Measurements from ENCODE around the gene WDR7. TPM values are rescaled to one million over a fixed set of nuclear protein-coding genes. Genes with fewer than 3 reads are reported as not detected.

WDR7 gene
- total RNA-seq, 1 experiment from 2014 or later, result 7.8 TPM

DNA sequence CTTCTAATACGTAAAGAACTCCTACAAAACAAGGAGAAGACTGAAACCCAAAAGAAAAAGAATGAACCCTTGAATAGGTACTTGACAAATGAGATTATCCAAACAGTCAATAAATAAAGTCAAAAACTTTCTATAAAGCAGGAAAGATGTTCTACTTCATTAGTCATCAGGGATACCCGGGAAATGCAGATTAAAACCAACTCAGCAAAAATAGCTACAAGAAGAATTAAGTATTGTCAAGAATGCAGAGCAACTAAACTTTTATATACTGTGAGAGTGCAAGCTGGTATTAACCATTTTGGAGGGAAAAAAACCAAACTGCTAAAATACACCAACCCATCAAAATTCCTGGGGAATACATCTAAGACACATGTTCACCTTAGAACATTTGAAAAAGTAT, 23.2 kb upstream of the WDR7 start:
- H3K27me3 Mint-ChIP-seq (ENCODE audit: insufficient read depth, unreplicated experiment), result no peaks in the 10 kb centered on the region
- Histone ChIP-seq H3K9me3 (no peaks in the 10 kb centered on the region), H3K4me1 (no peaks in the 10 kb centered on the region), H3K36me3 (ENCODE audit: control insufficient read depth, insufficient read depth, low read length) (no peaks in the 10 kb centered on the region), H3K4me3 (ENCODE audit: low read depth, low read length) (no peak overlapping the region), H3K27me3 (replicated peaks; ENCODE audit: control insufficient read depth, insufficient read depth, low read length) (no peaks in the 10 kb centered on the region)
- BruUV-seq (replicated peaks), result no TSS peak
- no peaks in the 10 kb centered on the region for H3K9me3 Mint-ChIP-seq (ENCODE audit: unreplicated experiment)
- TF ChIP-seq, protein P1, sequence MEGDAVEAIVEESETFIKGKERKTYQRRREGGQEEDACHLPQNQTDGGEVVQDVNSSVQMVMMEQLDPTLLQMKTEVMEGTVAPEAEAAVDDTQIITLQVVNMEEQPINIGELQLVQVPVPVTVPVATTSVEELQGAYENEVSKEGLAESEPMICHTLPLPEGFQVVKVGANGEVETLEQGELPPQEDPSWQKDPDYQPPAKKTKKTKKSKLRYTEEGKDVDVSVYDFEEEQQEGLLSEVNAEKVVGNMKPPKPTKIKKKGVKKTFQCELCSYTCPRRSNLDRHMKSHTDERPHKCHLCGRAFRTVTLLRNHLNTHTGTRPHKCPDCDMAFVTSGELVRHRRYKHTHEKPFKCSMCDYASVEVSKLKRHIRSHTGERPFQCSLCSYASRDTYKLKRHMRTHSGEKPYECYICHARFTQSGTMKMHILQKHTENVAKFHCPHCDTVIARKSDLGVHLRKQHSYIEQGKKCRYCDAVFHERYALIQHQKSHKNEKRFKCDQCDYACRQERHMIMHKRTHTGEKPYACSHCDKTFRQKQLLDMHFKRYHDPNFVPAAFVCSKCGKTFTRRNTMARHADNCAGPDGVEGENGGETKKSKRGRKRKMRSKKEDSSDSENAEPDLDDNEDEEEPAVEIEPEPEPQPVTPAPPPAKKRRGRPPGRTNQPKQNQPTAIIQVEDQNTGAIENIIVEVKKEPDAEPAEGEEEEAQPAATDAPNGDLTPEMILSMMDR (IDR thresholded peaks at IDR 0.05; ENCODE audit: insufficient read depth in 1 of 2, low read depth in 1 of 2, low read length in 1 of 2, severe bottlenecking in 1 of 2, unreplicated experiment in 1 of 2), result no peak
- intact Hi-C loops (cut with micrococcal nuclease; ENCODE audit: unreplicated experiment), result no loop called here
- H3K4me1 Mint-ChIP-seq (ENCODE audit: low read depth, unreplicated experiment), result no peaks in the 10 kb centered on the region
- POLR2A ChIA-PET, result no interaction called here
- DNase-seq, result no peak
- no peak overlapping the region for H3K4me3 Mint-ChIP-seq (ENCODE audit: unreplicated experiment)
- CTCF ChIA-PET, result no interaction called here
- no peaks in the 10 kb centered on the region for H3K36me3 Mint-ChIP-seq (ENCODE audit: insufficient read depth, unreplicated experiment)
- H3K27ac Mint-ChIP-seq (ENCODE audit: unreplicated experiment), result no peak overlapping the region

DNA sequence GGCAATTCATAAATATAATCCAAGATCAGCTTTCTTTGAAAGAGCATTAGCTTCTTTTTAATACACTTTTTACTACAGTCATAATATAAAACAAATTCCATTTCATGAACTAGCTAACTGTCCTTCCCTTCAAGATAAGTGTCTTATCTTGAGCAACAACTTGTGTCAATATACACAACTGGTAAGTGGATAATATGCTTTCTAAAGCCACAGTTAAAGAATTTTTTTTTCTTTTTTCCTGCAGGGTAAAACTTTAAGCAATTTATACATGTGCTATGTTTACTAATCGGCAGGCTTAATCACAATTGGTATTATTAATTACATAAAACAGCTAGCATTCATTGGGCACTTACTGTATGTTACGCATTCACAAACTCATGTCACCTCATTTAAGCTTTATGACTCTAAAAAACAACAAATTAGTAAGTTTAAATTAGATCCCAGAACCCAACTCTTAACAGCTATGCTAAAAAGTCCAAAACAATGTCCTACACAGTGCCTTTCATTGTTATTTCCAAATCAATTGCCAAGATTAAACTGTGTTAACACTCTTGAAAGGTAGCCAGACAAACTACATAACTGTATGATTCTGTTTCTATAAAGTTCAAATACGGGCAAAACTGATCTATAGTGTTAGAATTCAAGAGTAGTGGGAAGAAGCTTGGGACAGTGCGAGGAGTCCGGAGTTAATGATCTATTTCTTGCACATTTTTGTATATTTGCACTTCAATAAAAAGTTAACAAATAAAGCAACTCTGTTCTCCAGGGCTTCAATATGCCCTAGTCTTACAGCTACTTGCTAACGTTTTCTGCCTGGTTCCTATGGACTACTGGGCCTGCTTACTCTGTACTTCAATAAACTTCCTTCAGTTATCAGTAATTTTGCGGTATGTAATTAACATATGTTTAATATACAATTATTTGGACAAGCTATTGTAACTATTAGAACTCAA, 18.8 kb upstream of the WDR7 start:
- no peaks in the 10 kb centered on the region for H3K36me3 ChIP-seq (ENCODE audit: control insufficient read depth, insufficient read depth, low read length)
- no peak overlapping the region for H3K27ac Mint-ChIP-seq (ENCODE audit: unreplicated experiment)
- H3K4me3 ChIP-seq (ENCODE audit: low read depth, low read length), result no peak overlapping the region
- intact Hi-C loops (cut with micrococcal nuclease; ENCODE audit: unreplicated experiment), result no loop called here
- TF ChIP-seq, protein P1 (IDR thresholded peaks at IDR 0.05; ENCODE audit: insufficient read depth in 1 of 2, low read depth in 1 of 2, low read length in 1 of 2, severe bottlenecking in 1 of 2, unreplicated experiment in 1 of 2), result no peak
- BruUV-seq (replicated peaks), result no TSS peak
- ChIA-PET POLR2A (interaction anchor here (0.6 kb wide), 1 partner anchor 26 kb away, joined by 3 read pairs; no protein-coding TSS in a partner anchor), CTCF (no interaction called here)
- H3K4me3 Mint-ChIP-seq (ENCODE audit: unreplicated experiment), result no peak overlapping the region
- DNase-seq, result no peak
- H3K4me1 Mint-ChIP-seq (ENCODE audit: low read depth, unreplicated experiment), result no peaks in the 10 kb centered on the region
- peaks cover 5% of the 10 kb centered on the region for H3K36me3 Mint-ChIP-seq (ENCODE audit: insufficient read depth, unreplicated experiment)
- H3K4me1 ChIP-seq, result no peaks in the 10 kb centered on the region
- no peaks in the 10 kb centered on the region for H3K9me3 ChIP-seq
- no peaks in the 10 kb centered on the region for H3K27me3 Mint-ChIP-seq (ENCODE audit: insufficient read depth, unreplicated experiment)
- H3K27me3 ChIP-seq (replicated peaks; ENCODE audit: control insufficient read depth, insufficient read depth, low read length), result no peaks in the 10 kb centered on the region
- no peaks in the 10 kb centered on the region for H3K9me3 Mint-ChIP-seq (ENCODE audit: unreplicated experiment)

DNA sequence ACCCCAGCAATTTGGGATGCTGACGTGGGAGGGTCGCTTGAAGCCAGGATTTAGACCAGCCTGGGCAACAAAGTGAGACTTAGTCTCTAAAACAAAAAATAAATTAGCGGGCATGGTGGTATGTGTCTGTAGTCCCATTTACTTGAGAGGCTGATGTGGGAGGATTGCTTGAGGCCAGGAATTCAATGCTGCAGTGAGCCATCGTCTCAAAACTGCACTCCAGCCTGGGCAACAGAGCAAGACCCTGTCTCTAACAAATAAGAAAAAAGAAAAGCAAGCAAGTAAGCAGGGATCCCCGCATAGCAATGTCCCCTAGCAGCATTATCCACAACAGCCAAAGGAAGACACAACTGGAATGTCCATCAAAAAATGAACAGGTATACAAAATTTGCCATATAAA, 16.2 kb upstream of the WDR7 start:
- Mint-ChIP-seq H3K4me3 (ENCODE audit: unreplicated experiment) (no peak overlapping the region), H3K27ac (ENCODE audit: unreplicated experiment) (no peak overlapping the region), H3K9me3 (ENCODE audit: unreplicated experiment) (no peaks in the 10 kb centered on the region), H3K4me1 (ENCODE audit: low read depth, unreplicated experiment) (peaks cover 6% of the 10 kb centered on the region), H3K27me3 (ENCODE audit: insufficient read depth, unreplicated experiment) (no peaks in the 10 kb centered on the region), H3K36me3 (ENCODE audit: insufficient read depth, unreplicated experiment) (peaks cover 17% of the 10 kb centered on the region)
- DNase-seq, result no peak
- ChIA-PET POLR2A (no interaction called here), CTCF (no interaction called here)
- H3K36me3 ChIP-seq (ENCODE audit: control insufficient read depth, insufficient read depth, low read length), result no peaks in the 10 kb centered on the region
- no peak overlapping the region for H3K4me3 ChIP-seq (ENCODE audit: low read depth, low read length)
- no TSS peak for BruUV-seq (replicated peaks)
- no peaks in the 10 kb centered on the region for H3K4me1 ChIP-seq
- intact Hi-C loops (cut with micrococcal nuclease; ENCODE audit: unreplicated experiment), result no loop called here
- H3K9me3 ChIP-seq, result no peaks in the 10 kb centered on the region
- TF ChIP-seq, protein P1 (IDR thresholded peaks at IDR 0.05; ENCODE audit: insufficient read depth in 1 of 2, low read depth in 1 of 2, low read length in 1 of 2, severe bottlenecking in 1 of 2, unreplicated experiment in 1 of 2), result no peak
- H3K27me3 ChIP-seq (replicated peaks; ENCODE audit: control insufficient read depth, insufficient read depth, low read length), result no peaks in the 10 kb centered on the region
